KG1 (cell line): ENCODE results near the gene ZNF234.
"Not testable (repeated sequence)": the region's sequence is repeated elsewhere in the genome, so short reads cannot be mapped to it uniquely, and the experiment has no call there.

Experiments used
- DNase-seq: peaks from one replicate; lab custom pipeline; 2025; lab: John Stamatoyannopoulos, UW

Gene ZNF234

GRCh38 chr19:44182145-44182544 lies 40.8 kb downstream of the ZNF234 start:
- DNase-seq: no peak

- DNase-seq: no peak
These were observed 48.7 kb downstream of the ZNF234 start for GRCh38 chr19:44190020-44190419.

DNA sequence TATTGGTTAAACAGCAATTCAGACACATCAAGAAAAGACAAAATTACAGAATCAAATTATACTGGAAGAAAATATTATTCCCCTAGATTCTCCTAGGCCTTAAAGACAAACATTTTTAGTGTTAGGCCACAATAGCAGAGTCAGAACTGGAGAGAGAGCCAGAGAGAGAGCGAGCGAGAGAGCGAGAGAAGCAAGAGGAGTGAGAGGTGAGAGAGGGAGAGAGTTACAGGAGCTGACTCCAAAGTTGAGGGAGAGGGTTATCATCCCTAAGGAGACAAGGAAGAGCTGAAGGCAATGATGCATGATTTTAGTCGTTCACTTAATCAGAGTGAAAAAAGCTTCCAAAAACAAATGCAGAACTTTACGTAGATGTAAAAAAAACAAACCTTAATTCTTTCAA lies 50.8 kb downstream of the ZNF234 start:
- no peak for DNase-seq

DNA sequence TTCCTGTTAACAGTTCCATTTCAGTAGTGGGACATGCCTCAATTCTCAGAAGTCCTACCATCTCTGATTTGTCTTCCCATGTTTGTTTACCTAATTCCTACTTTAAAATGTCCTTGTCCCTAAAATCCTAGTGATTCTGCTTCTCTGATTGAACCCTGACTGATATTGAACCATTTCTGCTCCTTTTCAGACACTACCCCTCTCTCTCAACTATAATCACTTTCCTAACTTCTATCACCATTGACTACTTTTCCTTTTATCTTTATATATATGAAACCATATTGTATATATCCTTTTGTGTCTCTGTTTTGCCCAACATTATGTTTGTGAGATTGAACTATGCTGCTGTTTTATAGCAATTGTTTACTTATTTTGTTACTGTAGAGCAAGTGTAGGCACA lies 55.4 kb downstream of the ZNF234 start:
- DNase-seq: no peak

DNA sequence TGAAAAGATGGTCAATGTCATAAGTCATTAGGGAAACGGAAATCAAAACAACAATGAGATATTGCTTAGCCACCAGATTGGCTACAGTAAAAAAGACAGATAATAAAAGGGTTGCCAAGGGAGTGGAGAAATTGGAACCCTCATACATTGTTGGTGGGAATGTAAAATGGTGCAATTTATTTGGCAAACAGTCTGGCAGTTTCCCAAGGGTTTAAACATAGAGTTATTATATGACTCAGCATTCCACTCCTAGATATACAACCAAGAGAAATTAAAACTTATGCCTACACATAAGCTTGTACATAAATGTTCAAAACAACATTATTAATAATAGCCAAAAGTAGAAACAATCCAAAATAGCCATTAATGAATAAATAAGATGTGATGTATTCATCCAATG lies 61.1 kb downstream of the ZNF234 start:
- no peak for DNase-seq

GRCh38 chr19:44202974-44203373 lies 61.6 kb downstream of the ZNF234 start:
- DNase-seq: no peak

DNA sequence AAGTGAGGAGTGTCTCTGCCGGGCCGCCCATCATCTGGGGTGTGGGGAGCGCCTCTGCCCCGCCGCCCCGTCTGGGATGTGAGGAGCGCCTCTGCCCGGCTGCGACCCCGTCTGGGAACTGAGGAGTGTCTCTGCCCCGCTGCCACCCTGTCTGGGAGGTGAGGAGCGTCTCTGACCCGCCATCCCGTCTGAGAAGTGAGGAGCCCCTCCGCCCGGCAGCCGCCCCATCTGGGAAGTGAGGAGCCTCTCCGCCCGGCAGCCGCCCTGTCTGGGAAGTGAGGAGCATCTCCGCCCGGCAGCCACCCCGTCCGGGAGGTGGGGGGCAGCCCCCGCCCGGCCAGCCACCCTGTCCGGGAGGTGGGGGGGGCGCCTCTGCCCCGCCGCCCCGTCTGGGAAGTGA lies 62.5 kb downstream of the ZNF234 start:
- not testable (repeated sequence) for DNase-seq

DNA sequence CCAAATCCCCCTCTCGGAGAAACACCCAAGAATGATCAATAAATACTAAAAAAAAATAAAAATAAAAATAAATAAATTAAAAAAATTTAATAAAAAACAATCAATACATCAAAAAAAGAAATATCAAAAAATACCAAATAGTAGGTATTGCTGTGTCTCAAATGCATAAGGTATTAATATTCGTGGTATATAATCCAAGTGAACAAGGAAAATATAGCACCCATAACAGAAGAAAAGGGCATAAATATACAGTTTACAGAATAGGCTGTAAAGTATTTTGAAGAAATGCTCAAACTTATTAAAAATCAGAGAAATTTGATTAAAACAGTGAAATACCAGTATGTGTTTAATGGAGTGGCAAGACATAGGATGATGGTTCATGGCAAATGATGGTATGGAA lies 63.4 kb downstream of the ZNF234 start:
- DNase-seq: no peak

DNA sequence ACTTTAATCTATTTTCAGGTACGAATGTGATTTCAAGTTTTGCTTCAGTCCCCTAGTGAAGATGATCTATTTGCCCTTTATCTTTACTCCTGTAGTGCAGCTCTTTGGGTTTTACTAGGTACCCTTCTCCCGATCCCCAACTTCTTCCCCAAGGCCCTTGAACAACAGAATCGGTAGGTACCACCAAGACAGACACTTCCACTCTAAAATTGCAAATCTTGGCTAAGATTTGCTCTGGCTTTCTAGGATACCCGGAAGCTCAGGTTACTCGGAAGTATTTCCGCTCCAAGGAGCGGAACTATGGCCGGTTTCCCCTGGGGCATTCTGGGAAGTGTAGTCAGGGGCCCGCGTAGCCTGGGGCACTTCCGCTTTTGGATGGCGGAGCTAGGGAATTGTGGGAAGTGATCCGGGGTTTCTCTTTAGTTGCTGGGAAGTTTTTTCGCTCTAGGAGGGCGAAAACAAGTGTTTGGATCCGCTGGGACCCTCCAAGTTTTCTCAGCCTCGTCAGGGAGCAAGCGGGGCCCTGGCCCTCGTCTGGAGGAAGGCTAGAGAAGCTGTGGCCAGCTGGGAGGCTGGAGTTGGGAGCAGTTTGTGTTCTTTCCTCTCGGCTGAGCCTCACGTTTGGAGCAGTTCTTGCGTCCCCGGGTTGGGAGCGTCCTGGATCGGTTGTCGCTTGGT lies 65.9 kb downstream of the ZNF234 start:
- DNase-seq: peak; percentile 82
